OCI-LY7 (cell line): ENCODE results near the gene FOXB1.

ENCODE experiments used
- CTCF ChIP-seq: fragments of 200-600 bp; sonication (generic); conservative IDR thresholded peaks from 2 replicates; pipeline ENCODE4 v1.5.1; 2014; ENCODE audit warnings: mild to moderate bottlenecking, antibody characterized with exemption, low read length, moderate library complexity, mixed read lengths
- EZH2phosphoT487 ChIP-seq: fragments of 200-600 bp; sonication (generic); IDR thresholded peaks from 2 replicates; pipeline ENCODE4 v1.6.1; 2018; ENCODE audit warnings: low read depth, borderline replicate concordance, mild to moderate bottlenecking, mixed run types, antibody characterized with exemption, low read length, moderate library complexity, mixed read lengths

DNA sequence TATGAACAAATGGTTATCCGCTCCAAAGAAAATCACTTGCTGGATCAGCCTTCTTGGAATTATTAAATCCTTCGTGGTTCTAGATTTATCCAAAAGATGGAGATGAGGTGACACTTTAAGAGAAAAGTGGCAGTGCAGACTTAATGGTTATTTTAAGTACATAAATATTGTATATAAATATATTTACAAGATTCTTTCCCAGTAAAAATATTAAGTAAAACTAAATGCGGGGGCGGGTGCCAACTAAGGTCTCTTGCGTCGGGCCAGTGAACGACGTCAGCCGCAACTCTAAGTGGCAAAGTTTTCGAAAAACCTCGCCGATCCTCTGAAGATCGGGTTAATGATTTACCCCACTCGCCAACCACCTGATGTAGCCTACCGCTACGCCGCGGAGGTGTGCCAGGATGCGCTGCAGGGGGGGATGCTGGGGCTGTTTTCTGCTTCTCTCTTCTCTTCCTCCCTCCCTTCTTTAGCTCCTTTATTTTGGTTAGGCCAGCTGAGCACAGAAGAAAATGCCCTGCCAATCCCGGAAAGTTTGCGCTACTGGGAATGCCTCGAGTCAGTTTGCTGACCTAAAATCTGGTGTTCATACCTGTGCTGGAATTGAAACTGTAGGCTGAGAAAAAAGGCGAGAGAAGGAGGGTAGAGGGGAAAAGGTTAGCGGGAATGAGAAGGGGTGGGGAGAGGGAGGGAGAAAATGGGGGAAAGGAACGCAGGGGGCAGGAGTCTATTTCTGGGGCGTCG lies 7.6 kb upstream of the FOXB1 start:
- TF ChIP-seq CTCF (no peak), EZH2phosphoT487 (no peak)
